D721Med (cell line): ENCODE results near the gene C3orf52.

Source experiments
- DNase-seq: peaks from one replicate; pipeline ENCODE4 v3.0.0; 2011; ENCODE audit warnings: low spot score; ENCODE audit not compliant: insufficient read length
- FAIRE-seq: peaks from 2 replicates; lab custom pipeline; 2011; peaks lifted over from hg19 to GRCh38; lab: Jason Lieb, UNC
- TF ChIP-seq, protein P1 (sequence below): IDR thresholded peaks from 2 replicates; pipeline ENCODE4 v1.5.1; 2012; ENCODE audit warnings: mild to moderate bottlenecking, control low read depth; ENCODE audit not compliant: insufficient read depth; ENCODE audit errors: missing control alignments

C3orf52 gene

GRCh38 chr3:112136959-112137693 lies 50.9 kb downstream of the C3orf52 start:
- no peak for FAIRE-seq
- no peak for DNase-seq
- TF ChIP-seq, protein P1, sequence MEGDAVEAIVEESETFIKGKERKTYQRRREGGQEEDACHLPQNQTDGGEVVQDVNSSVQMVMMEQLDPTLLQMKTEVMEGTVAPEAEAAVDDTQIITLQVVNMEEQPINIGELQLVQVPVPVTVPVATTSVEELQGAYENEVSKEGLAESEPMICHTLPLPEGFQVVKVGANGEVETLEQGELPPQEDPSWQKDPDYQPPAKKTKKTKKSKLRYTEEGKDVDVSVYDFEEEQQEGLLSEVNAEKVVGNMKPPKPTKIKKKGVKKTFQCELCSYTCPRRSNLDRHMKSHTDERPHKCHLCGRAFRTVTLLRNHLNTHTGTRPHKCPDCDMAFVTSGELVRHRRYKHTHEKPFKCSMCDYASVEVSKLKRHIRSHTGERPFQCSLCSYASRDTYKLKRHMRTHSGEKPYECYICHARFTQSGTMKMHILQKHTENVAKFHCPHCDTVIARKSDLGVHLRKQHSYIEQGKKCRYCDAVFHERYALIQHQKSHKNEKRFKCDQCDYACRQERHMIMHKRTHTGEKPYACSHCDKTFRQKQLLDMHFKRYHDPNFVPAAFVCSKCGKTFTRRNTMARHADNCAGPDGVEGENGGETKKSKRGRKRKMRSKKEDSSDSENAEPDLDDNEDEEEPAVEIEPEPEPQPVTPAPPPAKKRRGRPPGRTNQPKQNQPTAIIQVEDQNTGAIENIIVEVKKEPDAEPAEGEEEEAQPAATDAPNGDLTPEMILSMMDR, result peak; percentile 70

DNA sequence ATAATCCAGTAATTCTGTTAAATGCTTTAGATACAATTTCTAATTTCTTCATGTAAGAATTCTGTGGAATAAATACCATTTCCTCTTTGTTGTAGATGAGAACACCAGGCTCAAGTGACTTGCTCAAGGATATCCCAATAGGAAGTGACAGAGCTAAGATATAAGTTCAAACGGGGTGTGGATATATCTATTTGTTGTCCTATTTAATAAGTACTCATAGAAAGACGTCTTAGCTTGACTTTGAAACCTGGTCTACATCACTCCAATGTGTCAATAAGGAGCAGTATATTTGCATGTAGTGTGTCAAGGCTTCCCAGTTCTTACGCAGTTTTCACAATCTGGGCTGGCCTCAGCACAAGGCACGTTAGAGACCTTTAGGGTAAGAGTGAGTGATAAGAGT lies 51.6 kb downstream of the C3orf52 start:
- no peak for FAIRE-seq
- TF ChIP-seq, protein P1, result no peak
- no peak for DNase-seq

- DNase-seq, result no peak
- TF ChIP-seq, protein P1, result no peak
- FAIRE-seq, result no peak
Observed at GRCh38 chr3:112138219-112138969, 52.2 kb downstream of the C3orf52 start.

- TF ChIP-seq, protein P1, result no peak
- FAIRE-seq (no peak), DNase-seq (no peak)
Observed at GRCh38 chr3:112140584-112140983, 54.4 kb downstream of the C3orf52 start.

- TF ChIP-seq, protein P1, result no peak
- DNase-seq (no peak), FAIRE-seq (no peak)
Observed at GRCh38 chr3:112141293-112141692, 55.1 kb downstream of the C3orf52 start.

DNA sequence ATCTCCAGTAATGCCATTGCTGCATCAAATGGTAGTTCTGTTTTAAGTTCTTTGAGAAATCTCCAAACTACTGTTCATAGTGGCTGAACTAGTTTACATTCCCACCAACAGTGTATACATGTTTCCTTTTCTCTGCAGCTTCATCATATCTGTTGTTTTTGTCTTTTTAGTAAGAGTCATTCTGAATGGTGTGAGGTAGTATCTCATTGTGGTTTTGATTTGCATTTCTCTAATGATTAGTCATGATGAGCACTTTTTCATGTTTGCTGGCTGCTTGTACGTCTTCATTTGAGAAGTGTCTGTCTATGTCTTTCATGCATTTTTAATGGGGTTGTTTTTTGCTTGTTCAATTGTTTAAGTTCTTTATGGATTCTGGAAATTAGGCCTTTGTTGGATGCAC lies 57.1 kb downstream of the C3orf52 start:
- FAIRE-seq (no peak), DNase-seq (no peak)
- TF ChIP-seq, protein P1, result no peak

GRCh38 chr3:112143689-112144088 lies 57.5 kb downstream of the C3orf52 start:
- DNase-seq (no peak), FAIRE-seq (no peak)
- TF ChIP-seq, protein P1, result no peak
